GM11168 (cell line): ENCODE results near the gene STX1B.

Experiments
- in situ Hi-C: fragments of 300-500 bp; cut with MboI; formaldehyde crosslinking; loops from one replicate; pipeline ENCODE4 v1.12.0; 2022; ENCODE audit warnings: low sequenced_read_pairs; ENCODE audit not compliant: unreplicated experiment

Gene STX1B

DNA sequence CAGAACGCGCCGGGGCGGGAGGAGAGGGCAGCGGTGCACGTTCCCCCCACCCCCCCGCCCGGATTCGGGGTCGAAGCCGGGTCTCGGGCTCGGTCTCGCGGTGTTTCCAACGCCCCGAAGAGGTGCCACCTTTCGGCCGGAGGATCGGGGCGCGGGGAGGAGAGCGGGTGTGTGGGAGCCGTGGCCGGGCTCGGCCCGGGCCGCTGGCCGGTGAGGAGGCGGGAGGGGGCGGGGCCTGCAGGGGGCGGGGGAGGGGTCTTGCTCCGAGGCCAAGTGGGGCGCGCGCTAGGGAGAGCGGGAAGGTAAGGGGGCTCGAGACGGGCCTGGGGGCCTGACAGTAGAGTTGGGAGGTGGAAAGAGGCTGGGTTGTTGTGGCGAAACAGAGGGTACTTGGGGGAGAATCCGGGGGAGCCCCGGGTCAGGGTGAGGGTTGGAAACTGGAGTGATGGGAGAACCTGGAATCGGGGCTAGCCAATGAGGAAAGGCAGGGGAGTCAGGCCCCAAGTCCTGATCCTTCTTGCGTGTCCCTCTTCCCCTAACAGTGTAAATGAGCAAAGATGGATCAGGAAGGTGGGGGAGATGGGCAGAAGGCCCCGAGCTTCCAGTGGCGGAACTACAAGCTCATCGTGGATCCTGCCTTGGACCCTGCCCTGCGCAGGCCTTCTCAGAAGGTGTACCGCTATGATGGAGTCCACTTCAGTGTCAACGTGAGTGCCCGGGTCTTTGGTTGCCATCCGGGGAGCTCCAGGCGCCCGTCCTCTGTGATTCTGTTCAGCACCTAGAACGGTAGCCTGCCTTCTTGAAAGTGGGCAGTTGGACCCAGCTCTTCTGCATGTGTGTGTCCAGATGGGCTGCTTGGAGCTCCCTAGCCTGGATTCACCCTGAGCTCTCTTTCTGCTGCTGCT is 52.0 kb downstream of the STX1B start:
- in situ Hi-C loops: loop anchor here (25.0 kb wide), 1 partner anchor 904 kb away; the partner anchor contains the start of gene ZNF267

DNA sequence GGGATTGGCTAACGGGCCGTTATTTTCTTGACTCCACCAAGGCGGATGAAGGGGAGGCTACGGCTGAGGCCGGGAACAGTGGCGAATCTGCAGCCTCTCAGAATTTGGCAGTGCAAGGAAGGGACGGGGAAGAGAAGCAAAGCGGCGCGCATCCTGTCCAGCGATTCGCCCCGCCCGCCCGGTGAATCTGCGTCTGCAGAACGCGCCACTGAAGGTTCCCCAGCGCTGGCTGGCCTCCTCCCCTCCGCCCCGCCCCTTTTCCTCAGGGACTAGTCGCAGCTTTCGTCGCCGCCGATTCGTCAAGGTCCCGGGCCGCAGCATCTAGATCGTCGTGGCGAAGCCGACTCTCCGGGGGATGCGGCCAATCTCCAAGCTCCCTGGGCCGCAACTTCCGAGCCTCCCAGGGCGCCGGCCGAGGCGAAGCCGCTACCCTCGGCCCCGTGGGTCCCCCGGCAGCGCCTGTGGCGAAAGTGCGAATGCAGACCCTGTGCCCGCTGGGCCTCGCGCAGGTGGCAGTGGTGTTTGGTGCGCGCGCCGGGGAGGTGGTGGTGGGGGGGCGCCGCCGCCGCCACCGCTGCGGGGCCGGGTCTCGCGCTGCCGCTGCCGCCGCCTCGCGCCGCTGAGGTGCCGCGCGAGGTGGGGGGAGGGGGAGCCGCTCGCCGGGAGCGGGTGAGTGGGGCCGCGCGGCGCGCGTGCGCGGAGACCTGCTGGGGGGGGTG is 52.8 kb downstream of the STX1B start, which contains the start of gene SETD1A:
TSS of gene SETD1A (plus strand) at position 299 of the 719 bp plus-strand sequence. CDS start 978 bp downstream, outside the sequence.
- in situ Hi-C loops: loop anchor here (25.0 kb wide), 1 partner anchor 905 kb away; the partner anchor contains the start of gene ZNF267

DNA sequence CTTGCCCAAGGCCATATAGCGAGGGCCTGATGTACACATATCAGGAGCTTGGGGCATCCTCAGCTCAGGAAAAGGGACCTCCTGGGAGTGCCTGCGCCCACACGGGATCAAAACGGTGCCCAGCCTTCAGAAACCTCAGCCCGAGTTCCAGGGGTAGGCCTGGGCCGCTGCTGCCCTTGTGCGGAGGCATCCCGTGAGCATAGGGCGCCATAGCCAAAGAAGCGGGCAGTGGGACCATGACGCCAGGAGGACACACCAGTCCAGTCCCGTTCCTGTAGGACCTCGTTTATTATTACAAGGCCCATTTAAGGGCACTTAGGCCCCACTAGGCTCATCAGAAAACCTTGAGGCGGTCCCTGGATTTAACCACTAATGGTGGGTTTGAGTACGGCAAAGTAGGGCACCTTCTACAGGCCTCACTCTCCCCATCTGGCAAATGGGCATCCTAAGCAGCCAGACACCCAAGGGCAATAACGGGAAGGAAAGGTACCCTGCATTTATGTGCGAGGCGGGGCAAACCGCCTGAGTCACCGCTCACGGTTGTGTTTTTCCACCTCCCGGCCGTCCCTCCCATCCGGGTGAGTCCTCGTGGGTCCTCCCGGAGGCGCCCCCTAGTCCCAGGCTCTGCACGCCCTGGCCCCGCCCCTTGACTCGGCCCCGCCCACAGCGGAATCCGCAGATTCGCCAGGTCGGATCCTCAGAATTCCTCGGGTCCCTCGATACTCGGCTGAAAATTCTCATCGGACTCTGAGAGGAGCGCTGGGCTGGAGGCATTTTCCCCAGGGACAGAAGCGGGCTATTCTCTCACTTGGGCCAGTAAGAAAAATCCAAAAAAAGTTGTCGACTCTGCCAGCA is 53.6 kb downstream of the STX1B start:
- in situ Hi-C loops: loop anchor here (25.0 kb wide), 1 partner anchor 905 kb away; the partner anchor contains the start of gene ZNF267

DNA sequence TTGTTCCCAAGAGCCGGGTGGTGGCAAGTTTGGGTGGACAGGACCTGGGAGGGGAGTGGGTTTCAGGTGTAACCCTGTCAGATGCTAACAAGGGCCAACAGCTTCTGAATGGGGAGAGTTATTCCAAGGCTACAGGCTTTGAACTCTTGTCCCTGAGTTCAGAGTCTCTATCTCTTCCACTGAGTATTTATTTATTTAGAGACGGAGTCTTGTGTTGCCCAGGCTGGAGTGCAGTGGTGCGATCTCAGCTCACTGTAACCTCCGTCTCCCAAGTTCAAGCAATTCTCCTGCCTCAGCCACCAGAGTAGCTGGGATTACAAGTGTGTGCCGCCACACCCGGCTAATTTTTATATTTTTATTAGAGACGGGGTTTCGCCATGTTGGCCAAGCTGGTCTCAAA is 55.4 kb downstream of the STX1B start:
- in situ Hi-C loops: loop anchor here (25.0 kb wide), 1 partner anchor 907 kb away; the partner anchor contains the start of gene ZNF267

GRCh38 chr16:30953511-30954124 is 56.8 kb downstream of the STX1B start:
- in situ Hi-C loops: loop anchor here (25.0 kb wide), 1 partner anchor 909 kb away; the partner anchor contains the start of gene ZNF267

DNA sequence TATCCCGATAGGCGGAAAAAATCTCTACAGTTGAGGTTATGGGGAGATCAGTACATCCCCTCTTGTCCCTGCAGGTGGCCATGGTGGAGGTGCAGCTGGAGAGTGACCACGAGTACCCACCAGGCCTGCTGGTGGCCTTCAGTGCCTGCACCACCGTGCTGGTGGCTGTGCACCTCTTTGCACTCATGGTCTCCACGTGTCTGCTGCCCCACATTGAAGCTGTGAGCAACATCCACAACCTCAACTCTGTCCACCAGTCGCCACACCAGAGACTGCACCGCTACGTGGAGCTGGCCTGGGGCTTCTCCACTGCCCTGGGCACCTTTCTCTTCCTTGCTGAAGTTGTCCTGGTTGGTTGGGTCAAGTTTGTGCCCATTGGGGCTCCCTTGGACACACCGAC is 57.3 kb downstream of the STX1B start:
- in situ Hi-C loops: loop anchor here (25.0 kb wide), 1 partner anchor 909 kb away; the partner anchor contains the start of gene ZNF267

- in situ Hi-C loops: loop anchor here (25.0 kb wide), 1 partner anchor 911 kb away; the partner anchor contains the start of gene ZNF267
Observed at GRCh38 chr16:30951750-30952149, 58.7 kb downstream of the STX1B start.

DNA sequence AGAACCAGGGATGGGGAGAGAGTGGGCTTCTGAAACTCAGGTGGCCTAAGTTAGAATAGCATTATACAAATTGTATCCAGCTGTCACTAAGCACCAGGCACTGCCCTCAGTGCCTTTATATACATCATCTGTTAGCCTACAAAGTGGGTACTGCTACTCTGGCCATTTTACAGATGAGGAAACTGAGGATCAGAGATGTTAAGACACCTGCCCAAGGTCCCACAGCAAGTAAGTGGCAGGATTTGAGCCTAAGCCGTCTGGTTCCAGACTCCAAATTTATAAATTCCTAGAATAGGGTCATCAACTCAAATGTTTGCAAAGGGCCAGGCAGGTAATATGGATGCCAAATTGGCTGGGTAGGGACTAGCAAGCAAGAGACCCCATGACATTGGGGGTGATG is 59.2 kb downstream of the STX1B start:
- in situ Hi-C loops: loop anchor here (25.0 kb wide), 1 partner anchor 911 kb away; the partner anchor contains the start of gene ZNF267

- in situ Hi-C loops: loop anchor here (25.0 kb wide), 1 partner anchor 912 kb away; the partner anchor contains the start of gene ZNF267
Observed at GRCh38 chr16:30950516-30951065, 59.8 kb downstream of the STX1B start.

GRCh38 chr16:30949650-30950515 is 60.6 kb downstream of the STX1B start:
- in situ Hi-C loops: loop anchor here (25.0 kb wide), 1 partner anchor 912 kb away; the partner anchor contains the start of gene ZNF267

DNA sequence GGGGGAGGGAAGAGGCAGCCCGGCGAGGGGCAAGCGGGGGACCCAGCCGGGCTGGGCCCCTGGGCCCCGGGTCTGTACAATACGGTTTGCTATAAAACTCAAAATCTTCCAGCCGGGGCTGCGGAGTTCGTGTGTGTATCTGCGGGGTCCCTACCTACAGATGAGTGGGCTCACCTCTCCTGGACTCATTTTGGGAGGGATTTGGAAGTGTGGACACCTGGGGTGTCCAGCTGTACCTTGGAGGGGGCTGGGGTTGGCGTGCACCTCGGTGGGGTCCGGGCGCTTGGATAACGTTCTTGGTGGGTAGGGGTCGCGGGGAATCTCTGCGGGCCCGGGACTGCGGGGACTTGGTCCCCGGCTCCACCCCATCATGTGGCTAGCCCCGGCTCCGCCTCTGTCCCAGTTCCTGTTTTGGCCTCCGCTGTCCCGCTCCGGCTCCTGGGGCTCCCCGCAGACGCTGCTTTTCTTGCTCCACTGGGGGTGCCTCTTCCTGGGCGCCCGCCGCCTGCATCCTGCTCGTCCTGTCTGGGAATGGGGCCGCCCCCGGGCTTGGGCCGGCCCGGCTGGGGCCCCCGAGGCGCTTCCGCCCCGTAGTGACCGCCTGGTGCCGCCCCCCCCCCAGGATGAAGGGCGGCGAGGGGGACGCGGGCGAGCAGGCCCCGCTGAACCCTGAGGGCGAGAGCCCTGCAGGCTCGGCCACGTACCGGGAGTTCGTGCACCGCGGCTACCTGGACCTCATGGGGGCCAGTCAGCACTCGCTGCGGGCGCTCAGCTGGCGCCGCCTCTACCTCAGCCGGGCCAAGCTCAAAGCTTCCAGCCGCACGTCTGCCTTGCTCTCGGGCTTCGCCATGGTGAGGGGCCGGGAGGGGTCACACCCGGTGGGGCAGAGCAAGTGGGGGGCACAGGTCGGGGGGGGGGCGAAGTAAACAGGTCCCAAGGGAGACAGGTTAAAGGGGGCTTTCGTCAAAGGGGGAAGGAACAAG is 61.5 kb downstream of the STX1B start, which contains the start of gene ORAI3:
TSS of gene ORAI3 (plus strand) at position 402 of the 983 bp plus-strand sequence. CDS start at position 624, 222 bp downstream.
- in situ Hi-C loops: no loop called here

DNA sequence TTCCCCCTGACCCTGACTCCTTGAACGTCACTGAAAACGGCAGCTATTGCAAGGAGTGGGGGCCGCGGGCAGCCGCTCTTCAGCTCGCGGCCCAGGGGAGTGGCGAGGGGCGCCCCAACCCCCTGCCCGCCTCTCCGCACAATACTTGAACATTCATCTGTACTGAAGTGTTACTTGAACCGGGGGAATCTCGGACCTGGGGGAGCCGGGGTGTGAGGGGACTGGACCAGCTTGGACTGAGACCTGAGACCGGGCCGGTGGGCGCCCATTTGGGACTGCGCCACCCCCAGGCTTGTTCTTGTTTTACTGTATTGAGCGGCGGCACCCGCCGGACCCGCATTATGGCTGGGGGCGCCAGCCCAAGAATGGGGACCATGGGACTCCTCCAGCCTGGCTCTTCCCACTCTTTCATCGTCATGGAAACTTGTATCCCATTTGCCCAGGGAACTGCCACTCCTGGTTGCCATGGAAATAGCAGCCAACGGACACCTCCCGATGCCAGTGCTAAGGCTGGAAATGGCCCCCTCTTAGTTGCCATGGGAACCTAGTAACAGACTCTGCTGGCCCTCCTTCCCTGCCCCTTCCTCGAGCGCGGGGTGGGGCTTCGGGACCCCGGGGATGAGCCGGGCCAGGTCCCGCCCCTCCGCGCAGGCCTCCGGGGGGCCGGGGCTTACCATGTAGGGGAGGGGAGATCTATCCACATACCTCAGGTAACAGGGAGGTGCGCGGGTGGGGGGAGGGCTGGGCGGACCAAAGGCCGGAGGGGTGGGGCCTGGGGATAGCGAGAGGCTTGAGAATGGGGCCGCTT is 62.4 kb downstream of the STX1B start:
- in situ Hi-C loops: no loop called here

DNA sequence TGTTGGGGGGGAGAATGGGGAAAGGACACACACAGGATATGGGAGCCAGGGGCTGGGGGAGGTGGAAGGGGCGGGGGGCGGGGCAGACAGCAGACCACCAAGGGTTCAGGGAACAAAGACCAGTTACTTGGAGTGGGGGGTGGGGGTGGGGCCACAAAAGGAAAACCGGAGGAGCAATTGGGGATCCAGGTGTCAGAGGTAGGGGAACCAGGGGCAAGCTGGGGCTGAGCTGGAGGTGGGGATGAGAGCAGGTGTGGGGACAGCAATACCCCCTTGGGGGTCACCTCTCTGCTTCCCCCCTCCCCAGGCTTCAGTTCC is 62.9 kb downstream of the STX1B start:
- in situ Hi-C loops: no loop called here

DNA sequence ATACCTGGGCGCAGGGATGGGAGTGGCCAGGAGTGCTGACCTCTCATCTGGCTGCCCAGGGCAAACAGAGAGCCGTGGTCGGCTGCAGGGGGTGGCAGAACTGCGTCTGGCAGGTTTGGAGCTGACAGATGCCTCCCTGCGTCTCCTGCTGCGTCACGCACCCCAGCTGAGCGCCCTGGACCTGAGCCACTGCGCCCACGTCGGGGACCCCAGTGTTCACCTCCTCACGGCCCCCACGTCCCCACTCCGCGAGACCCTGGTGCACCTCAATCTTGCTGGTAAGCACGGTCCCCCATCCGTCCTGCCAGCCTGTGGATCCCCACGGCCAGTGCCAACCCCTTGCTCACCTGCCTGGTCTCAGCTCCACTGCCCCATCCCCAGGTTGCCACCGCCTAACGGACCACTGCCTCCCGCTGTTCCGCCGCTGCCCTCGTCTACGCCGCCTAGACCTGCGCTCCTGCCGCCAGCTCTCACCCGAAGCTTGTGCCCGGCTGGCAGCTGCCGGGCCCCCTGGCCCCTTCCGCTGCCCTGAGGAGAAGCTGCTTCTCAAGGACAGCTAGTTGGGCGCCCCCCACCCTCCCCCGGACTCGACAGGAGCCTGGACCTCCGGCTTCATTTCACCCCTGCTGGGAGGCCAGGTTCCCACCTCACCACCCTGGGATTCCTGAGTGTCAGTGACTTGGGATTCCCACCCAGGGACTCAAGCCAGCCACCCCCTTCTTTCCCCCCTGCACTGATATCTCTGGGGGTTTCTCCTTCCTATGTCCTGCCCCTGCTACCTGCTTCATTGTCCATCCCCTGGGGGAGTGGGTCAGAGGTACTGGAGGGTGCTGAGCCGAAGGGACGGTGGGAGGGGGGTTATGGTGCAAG is 63.5 kb downstream of the STX1B start:
- in situ Hi-C loops: no loop called here

DNA sequence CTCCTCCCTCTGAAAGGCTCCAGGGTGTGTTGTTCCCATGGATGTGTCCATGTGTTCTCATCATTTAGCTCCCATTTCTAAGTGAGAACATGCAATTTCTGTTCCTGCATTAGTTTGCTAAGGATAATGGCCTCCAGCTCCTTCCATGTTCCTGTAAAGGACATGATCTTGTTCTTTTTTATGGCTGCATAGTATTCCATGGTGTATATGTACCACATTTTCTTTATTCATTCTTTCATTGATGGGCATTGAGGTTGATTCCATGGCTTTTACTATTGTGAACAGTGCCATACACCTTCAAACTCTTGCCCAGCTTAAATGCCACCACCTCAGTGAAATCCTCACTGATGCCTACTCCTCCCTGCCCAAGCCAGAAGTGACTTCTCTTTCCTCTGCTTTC is 66.1 kb downstream of the STX1B start:
- in situ Hi-C loops: no loop called here
